ENCODE results near the gene ARHGAP18.

Gene ARHGAP18

GRCh38 chr6:129709769-129710449, at the start of gene ARHGAP18:
ARHGAP18 (minus strand) TSS chr6:129710177; CDS start chr6:129710136, 41 bp downstream.
- DNase-seq, result peak; percentile 53 to 94 (median 66)
- intact Hi-C loops (cut with DNase I), result no loop called here

- DNase-seq, result no peak
- intact Hi-C loops (cut with DNase I), result no loop called here
These were observed 45.8 kb upstream of the ARHGAP18 start for GRCh38 chr6:129755787-129756186.

- DNase-seq, result no peak
- intact Hi-C loops (cut with DNase I), result no loop called here
These were observed 44.8 kb upstream of the ARHGAP18 start for GRCh38 chr6:129754750-129755149.

- intact Hi-C loops (cut with DNase I), result no loop called here
These were observed 43.4 kb upstream of the ARHGAP18 start for GRCh38 chr6:129753422-129753821.

GRCh38 chr6:129751384-129751783, 41.4 kb upstream of the ARHGAP18 start:
- no peak for DNase-seq
- intact Hi-C loops (cut with DNase I), result no loop called here

More at GRCh38 chr6:129753422-129753821, 43.4 kb upstream of the ARHGAP18 start:
- DNase-seq, result no peak

DNA sequence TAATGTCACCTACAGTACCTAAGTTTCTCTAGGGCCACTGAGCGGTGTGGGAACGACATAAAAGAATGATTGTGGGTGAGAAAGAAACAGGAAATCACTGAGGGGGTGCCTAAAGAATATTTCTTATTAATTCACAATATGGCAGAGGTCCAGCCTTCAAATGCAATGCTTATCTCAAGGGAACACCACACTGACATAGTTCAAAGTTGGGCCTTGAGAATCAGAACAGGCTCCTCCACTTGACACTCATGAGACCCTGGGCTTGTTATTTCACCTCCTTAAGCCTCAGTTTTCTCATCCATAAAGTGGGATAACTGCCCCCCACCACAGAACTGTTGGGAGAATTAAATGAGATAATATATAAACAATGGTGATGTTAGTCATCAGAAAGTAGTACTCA, 40.4 kb upstream of the ARHGAP18 start:
- intact Hi-C loops (cut with DNase I), result no loop called here
- DNase-seq, result no peak

GRCh38 chr6:129749749-129750120, 39.8 kb upstream of the ARHGAP18 start:
- no peak for DNase-seq
- intact Hi-C loops (cut with DNase I), result loop anchor here (10.0 kb wide), 1 partner anchor 245 kb away; no protein-coding TSS in a partner anchor

GRCh38 chr6:129748901-129749748, 39.1 kb upstream of the ARHGAP18 start:
- intact Hi-C loops (cut with DNase I), result loop anchor here (10.0 kb wide), 1 partner anchor 244 kb away; no protein-coding TSS in a partner anchor
- DNase-seq, result no peak

- intact Hi-C loops (cut with DNase I), result loop anchor here (10.0 kb wide), 1 partner anchor 244 kb away; no protein-coding TSS in a partner anchor
- DNase-seq, result no peak
These were observed 38.4 kb upstream of the ARHGAP18 start for GRCh38 chr6:129748212-129748900.

- no peak for DNase-seq
- intact Hi-C loops (cut with DNase I), result loop anchor here (10.0 kb wide), 1 partner anchor 243 kb away; no protein-coding TSS in a partner anchor
These were observed 37.7 kb upstream of the ARHGAP18 start for GRCh38 chr6:129747588-129748112.

GRCh38 chr6:129744880-129745237, 34.9 kb upstream of the ARHGAP18 start:
- no peak for DNase-seq
- intact Hi-C loops (cut with DNase I), result loop anchor here (10.0 kb wide), 1 partner anchor 240 kb away; no protein-coding TSS in a partner anchor

GRCh38 chr6:129744201-129744879, 34.4 kb upstream of the ARHGAP18 start:
- intact Hi-C loops (cut with DNase I), result loop anchor here (10.0 kb wide), 1 partner anchor 240 kb away; no protein-coding TSS in a partner anchor
- DNase-seq, result no peak

DNA sequence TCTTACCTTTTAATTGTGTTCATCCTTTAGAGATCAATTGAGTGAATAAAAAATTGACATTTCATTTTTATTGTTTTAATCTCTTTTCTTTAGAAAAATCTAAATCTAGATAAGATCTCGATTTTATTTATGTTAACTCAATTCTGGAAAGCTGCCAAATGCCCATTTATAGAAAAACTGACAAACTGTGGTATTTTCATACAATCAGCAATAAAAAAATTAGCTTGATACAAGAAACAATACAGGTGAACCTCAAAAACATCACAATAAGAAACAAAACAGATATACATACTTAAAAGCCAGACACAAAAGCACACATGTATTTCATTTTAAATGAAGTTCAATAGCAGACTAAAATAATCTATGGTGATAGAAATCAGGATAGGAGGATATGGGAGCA, 30.0 kb upstream of the ARHGAP18 start:
- intact Hi-C loops (cut with DNase I), result loop anchor here (10.0 kb wide), 1 partner anchor 235 kb away; no protein-coding TSS in a partner anchor
- no peak for DNase-seq

GRCh38 chr6:129736105-129736504, 26.1 kb upstream of the ARHGAP18 start:
- intact Hi-C loops (cut with DNase I), result no loop called here
- no peak for DNase-seq

DNA sequence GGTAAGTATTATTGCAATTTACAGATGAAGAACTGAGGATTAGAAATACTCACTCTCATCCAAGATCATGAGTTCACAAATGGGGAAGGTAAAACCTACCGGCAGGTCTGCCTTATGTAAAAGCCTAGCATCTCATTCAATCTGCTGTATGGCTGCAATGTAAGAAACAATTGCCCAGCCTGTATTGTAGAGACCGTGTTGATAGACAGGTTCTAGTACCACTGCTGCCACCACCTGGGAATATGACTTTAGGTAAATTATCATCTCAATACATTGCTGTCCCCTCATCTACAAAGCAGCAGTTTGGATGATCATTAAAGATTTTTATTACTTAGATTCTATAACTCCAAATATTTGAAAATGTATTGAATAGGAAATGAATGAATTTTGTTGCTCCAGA, 23.3 kb upstream of the ARHGAP18 start:
- intact Hi-C loops (cut with DNase I), result loop anchor here (5.0 kb wide), 1 partner anchor 136 kb away; no protein-coding TSS in a partner anchor
- DNase-seq, result no peak

GRCh38 chr6:129732542-129732941, 22.6 kb upstream of the ARHGAP18 start:
- DNase-seq, result no peak
- intact Hi-C loops (cut with DNase I), result loop anchor here (5.0 kb wide), 1 partner anchor 135 kb away; no protein-coding TSS in a partner anchor

DNA sequence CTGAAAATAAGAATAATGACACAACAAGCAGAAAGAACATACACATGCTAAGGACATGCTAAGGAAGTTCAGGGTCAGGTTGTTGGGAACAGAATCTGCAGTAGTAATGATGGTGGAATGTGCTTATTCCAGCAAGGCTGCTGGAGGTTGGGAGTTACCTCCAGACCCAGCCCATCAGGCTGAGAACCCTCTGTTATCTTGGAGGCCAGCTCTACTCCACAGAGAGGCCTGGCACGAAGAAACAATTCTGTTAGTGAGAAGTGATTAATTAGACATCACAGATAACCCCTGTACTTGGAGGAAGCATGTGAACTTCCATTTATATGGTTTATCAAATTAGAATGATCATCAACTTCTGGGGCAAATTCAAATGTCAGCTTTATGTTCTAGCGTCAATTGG, 22.1 kb upstream of the ARHGAP18 start:
- intact Hi-C loops (cut with DNase I), result loop anchor here (5.0 kb wide), 1 partner anchor 135 kb away; no protein-coding TSS in a partner anchor
- DNase-seq, result no peak

- intact Hi-C loops (cut with DNase I), result loop anchor here (5.0 kb wide), 1 partner anchor 134 kb away; no protein-coding TSS in a partner anchor
- DNase-seq, result no peak
These were observed 21.5 kb upstream of the ARHGAP18 start for GRCh38 chr6:129731428-129731827.

- intact Hi-C loops (cut with DNase I), result loop anchor here (5.0 kb wide), 1 partner anchor 133 kb away; no protein-coding TSS in a partner anchor
- DNase-seq, result no peak
These were observed 20.6 kb upstream of the ARHGAP18 start for GRCh38 chr6:129730477-129731165.

All from posterior cingulate gyrus (tissue), 11 donors.